Measurements from ENCODE around the gene OTOA.
"Not testable (repeated sequence)": the region's sequence is repeated elsewhere in the genome, so short reads cannot be mapped to it uniquely, and the experiment has no call there.

OTOA gene

DNA sequence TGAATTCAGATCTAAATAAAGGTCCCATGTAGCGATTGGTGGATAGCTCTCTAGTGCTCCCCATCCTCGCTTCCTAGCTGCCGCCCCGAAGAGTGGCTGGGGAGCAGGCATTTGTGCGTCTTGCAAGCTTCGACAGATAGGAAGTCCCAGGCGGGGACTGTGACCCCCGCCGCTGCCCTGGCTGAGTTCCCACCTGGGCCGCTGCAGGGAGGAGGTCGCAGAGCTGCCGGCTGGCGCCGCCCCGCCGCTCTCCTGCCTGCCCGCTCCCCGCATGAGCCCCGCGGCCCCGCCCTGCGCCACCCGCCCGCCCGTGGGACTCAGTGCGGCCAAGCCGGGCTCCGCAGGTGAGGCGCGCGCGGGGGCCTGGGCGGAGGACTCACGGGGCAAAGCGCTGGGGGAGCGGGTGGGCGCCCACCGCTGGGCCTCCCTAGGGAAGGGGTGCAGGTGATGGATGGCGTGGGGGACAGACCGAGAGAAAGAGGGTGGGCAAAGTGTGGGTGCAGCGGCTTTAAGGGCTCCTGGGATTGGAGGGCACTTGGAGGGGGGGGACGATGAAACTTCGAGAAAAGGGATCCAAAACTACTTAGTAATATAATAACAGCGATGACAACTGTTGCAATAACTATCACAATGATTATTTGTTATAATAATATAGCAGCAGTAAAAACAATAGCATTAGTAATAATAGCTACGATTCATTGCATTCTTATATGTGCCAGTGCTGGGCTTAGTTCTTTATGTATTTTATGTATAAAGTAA lies at the start of gene OTOA:
TSS of gene OTOA (plus strand) at position 80 of the 759 bp plus-strand sequence. CDS start 14,547 bp downstream, outside the sequence.
- no peak for DNase-seq

DNA sequence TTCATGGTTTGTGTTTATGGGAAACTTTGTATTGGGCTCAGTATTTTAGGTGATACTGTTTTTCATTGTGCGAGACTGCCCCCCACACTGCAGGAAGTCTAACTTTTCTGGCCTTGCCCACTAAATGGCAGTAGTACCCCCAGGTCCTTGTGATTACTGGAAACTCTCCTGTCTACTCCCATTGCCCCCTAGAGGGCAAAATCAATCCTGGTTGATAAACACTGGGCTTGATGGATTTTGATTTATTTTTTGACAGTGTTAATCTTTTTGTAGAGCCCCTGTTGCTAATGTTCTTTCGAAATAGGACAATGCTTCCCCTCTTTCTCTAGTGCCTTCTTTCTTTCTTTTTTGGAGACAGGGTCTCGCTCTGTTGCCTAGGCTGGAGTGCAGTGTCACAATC lies 48.9 kb upstream of the OTOA start:
- no peak for DNase-seq

DNA sequence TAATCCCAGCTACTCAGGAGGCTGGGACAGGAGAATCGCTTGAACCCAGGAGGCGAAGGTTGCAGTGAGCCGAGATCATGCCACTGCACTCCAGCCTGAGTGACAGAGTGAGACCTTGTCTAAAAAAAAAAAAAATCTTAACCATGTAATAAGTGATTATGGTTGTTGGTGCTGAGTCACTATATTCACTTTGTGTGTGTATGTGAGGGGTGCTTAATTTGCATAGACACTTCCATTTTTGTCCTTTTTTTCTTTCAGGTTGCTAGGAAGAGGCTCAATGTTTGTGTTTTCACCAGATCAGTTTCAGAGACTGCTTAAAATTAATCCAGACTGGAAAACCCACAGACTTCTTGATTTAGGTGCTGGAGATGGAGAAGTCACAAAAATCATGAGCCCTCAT lies 46.2 kb upstream of the OTOA start:
- DNase-seq: peak; percentile 92

DNA sequence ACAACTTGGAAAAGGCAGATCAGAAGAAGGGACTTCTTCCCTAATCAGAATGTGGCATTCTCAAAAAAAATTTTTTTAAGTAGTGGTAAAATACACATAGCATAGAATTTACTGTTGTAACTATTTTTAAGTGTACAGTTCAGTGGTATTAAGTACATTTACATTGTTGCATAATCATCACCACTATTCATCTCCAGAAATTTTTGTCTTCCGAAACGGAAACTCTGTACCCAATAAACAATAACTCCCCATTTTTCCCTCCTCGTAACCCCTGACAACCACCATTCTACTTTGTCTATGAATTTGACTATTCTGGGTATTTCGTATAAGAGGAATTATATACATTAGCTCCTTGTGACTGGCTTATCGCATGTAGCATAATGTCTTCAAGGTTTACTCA lies 45.5 kb upstream of the OTOA start:
- DNase-seq: peak; percentile 44

DNA sequence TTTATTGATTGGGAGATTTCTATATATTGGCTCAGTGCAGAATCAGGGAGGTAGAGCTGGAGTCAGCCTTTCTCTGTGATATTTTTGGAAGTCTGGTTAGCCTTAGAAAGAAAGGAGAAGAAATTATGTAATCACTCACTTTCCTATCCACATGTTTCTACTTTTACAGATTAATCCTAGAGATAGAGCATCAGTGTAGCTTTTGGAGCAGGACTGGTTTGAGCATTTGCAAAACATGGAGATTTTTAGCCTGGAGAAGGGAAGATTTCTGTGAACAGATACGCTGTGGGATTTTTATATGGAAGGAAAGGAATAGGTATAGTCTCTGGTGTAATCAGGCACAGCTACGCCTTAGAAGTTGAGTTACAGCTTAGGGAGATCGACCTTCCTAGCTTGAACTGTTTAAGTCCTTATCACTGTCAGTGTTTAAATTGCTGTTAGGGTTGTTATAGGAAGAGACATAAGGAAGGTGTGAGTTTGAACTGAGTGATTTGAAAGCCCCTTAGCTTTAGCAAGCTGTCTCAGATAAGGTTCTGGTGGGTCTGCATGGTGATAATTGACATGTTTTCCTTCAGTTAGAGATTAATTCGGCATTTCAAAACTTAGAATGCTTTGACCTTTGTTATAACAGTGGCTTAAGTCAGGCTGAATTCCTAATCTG lies 43.9 kb upstream of the OTOA start:
- DNase-seq: no peak

DNA sequence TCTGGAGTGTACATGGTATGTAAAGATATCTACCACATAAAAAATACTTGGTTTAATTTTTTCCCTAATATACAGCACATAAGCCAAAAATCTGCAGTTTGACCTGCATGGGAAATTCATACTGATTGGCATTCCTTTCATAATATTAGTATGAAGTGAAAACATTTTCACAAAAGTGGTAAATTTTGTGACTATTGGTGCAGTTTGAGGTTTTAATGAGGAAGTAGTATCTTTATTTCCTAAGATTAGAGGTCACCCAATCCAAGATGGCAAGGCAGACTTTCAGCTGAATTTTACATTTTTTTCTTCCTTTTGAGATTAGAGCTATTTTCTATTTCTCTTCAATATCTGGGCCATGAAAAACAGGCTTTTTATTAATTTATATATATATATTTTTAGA lies 43.2 kb upstream of the OTOA start:
- peak; percentile 61 for DNase-seq

DNA sequence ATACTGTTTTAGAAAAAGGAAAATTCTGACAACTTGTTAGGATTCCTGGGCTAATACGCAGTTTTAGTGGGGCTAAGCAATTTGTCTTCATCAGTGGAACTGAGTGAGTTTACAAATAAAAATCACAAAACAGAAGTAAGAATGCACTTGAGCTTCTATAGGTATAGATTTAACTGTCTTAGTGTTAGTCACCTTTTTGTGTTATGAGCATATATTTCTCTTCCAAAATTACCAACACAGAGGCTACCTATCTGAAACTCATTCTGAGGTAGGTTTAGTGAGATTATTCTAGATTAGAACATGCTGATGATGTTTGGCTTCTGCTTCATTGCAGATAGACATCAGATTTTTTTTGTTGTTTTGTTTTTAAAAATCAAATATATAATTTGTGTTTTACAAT lies 41.2 kb upstream of the OTOA start:
- DNase-seq: no peak

DNA sequence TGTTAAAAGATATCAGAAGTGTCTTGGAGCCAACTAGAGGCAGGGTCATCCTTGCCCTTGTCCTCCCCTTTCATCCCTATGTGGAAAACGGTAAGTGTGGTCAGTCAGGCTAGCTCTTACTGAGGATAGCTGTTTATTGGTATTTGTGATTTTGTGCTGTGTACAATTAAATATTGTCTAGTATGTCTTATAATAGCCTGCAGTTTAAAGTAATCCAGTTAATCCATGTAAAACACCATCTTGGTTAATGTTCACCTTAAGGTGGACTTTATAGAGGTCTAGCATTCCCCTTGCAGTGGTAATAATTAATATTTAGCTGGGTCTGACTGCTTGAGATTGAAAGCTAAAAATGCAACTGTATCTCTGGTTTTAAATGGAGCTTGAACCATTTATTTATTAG lies 38.7 kb upstream of the OTOA start:
- no peak for DNase-seq

DNA sequence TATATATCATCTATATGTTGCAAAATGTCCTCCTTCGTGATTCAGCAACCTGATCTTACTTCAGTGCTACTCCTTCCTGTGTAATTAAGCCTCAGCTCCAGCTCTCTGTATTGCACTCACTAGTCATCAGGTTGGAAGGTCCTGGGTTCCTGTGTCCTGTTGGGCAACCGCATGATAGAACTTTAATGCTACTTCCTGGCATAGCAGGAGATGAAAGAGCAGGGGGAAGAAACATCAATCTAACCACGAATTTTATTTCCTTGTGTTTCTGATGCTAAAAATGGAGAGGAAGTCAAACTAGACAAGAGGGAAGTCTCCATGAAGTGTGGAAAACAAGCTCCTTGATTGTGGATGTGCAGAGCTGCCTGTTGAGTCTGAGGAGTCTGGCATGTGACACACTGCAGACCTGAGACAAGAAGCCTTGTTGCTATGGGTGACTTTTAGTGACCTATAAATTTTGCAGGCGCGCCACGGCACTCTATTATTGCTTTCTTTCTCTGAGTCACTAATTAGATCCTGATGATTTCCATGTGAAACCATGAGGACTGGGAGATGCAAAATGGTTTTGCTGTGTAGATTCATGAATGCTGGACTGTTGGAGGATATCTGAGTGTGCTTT lies 37.0 kb upstream of the OTOA start:
- DNase-seq: peak; percentile 91

DNA sequence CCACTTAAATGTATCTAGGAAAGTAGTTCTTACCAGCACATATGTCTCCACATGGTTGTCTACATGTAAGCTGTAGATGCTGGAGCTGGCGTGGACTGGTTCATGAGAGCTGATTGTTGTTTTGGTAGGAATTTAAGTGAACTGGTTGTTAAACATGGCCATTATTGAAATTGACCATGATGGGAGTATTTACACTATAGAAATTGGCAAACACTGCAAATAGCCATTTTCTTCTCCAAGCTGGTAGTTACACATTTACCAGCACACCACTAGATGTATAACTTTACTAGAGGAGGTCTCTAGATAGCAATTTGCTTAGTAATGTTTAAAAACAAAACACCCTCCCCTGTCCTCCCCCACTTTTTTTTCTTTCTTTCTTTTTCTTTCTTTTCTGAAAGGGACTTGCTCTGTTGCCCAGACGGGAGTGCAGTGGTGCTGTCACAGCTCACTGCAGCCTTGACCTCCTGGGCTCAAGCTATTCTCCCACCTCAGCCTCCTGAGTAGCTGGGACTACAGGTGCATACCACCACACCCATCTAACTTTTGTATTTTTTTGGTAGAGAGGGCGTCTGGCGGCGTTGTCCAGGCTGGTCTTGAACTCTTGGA lies 35.5 kb upstream of the OTOA start:
- DNase-seq: no peak

DNA sequence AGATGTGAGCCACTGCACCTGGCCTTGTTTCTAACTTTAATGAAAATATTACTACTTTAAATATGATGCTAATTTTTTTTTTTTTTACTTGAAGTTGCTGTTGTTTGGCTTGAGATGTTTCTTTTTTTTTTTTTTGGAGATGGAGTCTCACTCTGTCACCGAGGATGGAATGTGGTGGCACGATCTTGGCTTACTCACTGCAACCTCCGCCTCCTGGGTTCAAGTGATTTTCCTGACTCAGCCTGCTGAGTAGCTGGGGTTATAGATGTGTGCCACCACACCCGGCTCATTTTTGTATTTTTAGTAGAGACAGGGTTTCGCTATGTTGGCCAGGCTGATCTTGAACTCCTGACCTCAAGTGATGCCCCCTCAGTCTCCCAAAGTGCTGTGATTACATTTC lies 35.0 kb upstream of the OTOA start:
- no peak for DNase-seq

DNA sequence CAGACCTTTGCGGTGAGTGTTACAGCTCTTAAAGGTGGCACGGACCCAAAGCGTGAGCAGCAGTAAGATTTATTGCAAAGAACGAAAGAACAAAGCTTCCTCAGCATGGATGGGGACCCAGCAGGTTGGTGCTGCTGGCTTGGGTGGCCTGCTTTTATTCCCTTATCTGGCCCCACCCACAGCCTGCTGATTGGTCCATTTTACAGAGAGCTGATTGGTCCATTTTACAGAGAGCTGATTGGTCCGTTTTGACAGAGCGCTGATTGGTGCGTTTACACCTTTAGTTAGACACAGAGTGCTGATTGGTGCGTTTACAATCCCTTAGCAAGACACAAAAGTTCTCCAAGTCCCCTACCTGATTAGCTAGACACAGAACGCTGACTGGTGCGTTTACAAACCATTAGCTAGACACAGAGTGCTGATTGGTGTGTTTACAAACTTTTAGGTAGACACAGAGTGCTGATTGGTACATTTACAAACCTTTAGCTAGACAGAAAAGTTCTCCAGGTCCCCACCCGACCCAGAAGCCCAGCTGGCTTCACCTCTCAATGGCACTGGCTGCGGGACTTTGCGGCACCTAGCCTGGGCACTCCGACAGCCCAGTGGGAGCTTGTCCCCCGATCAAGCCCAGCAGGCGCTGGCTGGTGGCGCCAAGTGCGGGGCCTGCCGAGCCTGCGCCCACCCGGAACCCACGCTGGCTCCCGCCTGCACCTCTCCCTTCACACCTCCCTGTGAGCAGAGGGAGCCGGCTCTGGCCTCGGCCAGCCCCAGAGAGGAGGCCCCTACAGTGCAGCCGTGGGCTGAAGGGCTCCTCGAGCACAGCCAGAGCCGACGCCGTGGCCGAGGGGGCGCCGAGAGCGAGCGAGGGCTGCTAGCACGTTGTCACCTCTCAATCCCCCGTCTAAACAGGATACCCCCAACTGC lies 33.9 kb upstream of the OTOA start:
- not testable (repeated sequence) for DNase-seq

DNA sequence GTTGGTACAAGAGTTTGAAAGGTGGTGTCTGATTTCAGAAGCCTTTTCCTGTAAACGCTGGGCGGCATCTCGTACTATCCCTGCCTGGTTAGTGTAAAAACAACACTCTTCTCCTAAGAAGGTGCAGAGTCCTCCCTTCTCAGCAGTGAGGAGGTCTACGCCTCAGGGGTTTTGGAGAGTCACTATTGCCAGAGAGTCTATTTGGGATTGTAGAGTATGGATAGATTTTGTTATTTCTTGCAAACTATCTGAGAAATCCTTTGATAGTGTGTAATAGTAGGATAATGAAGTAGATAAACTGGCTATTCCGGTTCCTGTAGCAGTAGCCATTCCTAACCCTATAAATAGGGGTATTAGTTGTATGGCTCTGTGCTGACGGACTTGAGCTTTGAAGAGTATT lies 32.9 kb upstream of the OTOA start:
- not testable (repeated sequence) for DNase-seq

DNA sequence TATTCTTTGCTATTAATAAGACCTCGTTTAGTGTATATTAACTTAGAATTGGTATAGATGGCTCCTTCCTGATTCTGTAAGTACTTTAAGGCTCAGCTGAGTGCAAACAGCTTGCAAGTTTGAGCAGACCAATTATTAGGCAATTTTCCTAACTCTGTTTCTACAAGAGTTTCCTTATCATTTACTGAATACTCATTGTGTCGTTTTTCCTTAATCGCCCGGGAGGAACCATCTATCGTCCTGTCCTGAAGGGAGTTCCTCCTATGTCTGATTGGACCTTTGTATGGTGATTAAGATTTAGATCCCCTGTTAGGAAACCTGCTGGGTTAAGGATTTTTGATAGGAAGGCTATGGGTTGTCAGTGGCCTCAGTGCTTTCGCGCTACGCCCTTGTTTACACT lies 32.4 kb upstream of the OTOA start:
- peak; percentile 67 for DNase-seq

DNA sequence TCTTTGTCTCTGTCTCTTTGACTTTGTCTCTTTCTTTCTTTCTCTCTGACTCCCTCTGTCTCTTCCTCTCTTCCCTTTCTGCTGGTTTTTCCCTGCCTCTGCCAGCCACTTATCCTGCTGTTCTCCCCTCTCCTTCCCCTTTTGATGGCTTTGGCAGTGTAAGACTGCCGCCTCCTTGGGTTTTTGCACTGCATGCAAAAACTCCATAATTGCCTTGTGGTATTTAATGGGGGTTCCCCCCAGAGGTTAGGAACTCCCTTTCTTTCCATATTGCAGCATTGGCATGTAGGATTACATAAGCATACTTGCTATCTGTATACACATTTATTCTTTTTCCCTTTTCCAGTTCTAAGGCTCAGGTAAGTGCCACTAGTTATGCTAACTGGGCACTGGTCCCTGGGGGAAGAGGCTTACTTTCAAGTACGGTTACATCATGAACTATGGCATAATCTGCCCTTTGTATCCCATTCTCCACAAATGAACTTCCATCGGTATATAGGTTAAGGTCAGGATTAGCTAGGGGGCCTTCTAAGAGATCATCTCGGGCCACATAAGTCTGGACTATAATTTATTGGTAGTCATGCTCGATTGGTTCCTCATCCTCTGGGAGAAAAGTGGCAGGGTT lies 31.7 kb upstream of the OTOA start:
- DNase-seq: peak; percentile 94

DNA sequence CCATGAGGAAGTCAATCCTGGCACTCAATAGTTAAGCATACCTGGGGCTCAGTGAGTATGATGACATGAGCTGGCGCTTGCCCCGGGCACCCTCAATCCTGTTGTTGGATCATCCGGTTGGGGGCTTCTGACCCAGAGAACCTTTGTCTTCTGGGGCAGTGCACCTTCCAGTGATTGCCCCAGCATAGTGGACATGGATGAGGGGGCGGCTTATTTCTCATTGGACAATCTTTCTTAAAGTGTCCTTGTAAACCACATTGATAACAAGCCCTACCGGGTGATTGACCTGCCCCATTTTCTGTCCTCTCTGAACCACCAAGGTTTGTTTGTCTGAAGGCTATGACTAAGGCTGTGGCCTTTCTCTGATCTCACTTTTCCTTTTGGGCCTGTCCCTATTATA lies 29.6 kb upstream of the OTOA start:
- no peak for DNase-seq

DNA sequence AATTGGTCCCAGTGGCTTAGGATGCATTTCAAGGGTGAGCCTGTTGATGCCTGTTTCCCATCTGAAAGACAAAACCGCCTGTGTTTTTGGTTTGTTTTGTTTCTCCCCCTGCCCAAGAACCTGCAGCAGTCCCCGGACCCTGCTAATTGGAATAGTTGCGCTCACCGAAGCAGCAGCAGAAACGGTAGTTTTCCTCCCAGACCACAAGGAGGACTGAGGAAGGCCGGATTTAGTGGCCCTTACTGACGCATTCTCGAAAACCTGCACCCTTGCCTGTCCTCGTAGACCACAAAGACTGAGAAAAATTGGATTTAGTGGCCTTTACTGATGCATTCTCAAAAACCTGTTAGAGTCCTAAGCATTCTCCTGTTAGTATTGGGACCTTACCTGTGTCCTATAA lies 28.1 kb upstream of the OTOA start:
- not testable (repeated sequence) for DNase-seq

DNA sequence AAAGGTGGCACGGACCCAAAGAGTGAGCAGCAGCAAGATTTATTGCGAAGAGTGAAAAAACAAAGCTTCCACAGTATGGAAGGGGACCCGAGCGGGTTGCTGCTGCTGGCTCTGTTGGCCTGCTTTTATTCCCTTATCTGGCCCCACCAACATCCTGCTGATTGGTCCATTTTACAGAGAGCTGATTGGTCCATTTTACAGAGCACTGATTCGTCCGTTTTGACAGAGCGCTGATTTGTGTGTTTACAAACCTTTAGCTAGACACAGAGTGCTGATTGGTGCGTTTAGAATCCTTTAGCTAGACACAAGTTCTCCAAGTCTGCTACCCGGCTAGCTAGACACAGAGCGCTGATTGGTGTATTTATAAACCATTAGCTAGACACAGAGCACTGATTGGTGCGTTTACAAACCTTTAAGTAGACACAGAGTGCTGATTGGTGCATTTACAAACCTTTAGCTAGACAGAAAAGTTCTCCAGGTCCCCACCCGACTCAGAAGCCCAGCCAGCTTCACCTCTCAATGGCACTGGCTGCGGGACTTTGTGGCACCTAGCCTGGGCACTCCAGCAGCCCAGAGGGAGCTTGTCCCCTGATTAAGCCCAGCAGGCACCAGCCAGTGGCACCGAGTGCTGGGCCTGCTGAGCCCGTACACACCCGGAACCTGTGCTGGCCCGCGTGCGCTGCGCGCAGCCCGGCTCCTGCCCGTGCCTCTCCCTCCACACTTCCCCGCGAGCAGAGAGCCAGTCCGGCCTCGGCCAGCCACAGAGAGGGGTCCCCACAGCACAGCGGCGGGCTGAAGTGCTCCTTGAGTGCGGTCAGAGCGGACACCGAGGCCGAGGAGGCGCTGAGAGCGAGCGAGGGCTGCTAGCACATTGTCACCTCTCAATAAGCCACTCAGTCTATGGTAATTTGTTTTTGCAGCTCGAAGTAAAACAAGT lies 26.5 kb upstream of the OTOA start:
- no peak for DNase-seq

DNA sequence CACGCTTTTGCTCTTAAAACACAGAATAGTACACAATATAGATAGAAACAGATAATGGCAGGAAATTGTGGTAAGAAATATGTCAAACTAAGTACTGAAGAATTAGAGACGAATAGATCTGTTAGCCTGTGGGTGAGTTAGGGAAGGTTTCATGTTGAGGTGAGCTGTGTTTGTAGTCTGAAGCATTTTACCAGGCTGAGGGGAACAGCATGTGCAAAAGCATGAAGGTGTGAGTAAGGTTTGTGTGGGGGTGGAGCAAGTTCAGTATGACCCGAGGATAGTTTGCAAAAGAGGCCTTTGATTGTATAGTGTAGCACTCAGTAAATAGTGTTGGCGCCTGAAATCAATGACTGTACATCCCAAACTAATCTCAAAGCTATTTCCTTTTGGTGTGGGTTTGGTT lies 25.2 kb upstream of the OTOA start:
- DNase-seq: no peak

DNA sequence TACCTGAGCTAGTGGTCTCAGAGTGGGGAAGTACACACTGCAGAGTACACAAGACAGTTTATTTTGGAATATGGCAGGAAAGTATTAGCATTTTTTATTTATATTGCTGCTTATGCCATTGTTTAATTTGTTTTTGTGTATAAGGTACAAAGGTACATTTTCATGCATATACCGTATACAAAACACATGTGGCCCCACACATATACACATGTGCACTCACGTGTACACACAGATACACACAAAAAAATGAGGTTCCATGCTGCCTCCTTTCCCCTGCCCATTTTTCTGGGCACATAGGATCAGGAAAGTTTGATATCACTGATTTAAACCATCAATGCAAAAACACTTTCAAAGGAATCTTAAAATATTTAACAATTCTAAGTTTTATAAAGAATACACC lies 24.3 kb upstream of the OTOA start:
- no peak for DNase-seq

DNA sequence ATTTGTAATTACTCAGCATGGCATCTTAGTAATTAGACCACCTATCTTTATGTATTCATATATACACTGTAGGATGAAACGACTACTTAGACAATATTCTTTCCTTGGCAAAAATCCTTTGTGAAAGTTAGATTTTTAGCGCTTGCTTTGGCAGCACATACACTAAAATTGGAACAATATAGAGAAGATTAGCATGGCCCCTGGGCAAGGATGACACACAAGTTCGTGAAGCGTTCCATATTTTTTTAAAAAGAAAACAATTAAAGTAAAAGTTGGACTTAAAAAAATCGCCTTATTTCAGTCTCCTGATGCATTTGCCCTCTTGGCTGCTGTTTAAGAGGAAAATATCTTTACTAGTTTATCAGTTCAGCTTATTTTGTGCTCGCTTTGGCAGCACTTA lies 21.9 kb upstream of the OTOA start:
- DNase-seq: no peak
